HG02798 (cell line): ENCODE results near the gene TMEM150B.
"Not testable (repeated sequence)": the region's sequence is repeated elsewhere in the genome, so short reads cannot be mapped to it uniquely, and the experiment has no call there.

Experiments used
- ATAC-seq: cut with Tn5 transposase; IDR thresholded peaks from one replicate; pipeline ENCODE4 v1.9.1; 2021; ENCODE audit warnings: mild to moderate bottlenecking; ENCODE audit not compliant: unreplicated experiment, poor library complexity

The TMEM150B gene

DNA sequence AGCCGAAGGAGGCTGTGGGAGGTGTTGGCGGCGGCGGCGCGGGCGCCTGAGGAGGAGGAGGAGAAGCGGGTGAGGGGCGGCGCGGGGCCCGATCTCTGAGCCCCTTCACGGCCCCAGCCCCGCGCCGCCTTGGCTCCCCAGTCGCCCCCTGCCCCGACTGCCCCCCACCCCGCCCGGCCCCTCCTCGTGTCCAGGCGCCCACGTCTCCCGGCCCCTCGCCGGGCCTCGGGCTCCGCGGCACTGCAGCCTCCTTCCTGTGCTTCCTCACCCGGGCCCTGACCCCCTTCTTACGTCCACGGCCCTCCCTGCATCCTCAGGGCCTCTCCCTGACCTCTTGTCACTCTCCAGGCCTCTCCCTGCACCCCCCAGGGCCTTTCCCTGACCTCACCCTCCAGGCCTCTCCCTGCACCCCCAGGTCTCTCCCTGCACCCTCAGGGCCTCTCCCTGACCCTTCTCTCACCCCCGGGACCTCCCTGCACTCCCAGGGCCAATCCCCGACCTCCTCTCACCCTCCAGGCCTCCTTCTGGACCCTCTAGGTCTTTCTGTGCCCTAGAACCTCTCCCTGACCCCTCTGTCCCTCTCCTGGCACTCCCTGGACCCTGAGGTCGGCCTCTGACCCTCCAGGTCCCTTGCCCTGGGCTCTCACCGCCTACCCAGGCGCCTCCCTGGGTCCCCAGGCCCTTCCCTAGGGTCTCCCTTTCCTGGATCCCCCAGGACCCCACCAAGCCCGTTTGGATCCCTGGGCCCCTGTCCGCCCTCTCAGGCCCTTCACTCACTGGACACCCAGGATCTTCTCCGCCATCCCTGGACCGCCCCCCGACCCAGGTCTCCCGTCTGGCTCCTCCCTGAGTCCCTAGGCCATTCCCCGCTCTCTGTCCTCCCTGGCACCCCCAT lies 15.0 kb upstream of the TMEM150B start:
- no peak for ATAC-seq

DNA sequence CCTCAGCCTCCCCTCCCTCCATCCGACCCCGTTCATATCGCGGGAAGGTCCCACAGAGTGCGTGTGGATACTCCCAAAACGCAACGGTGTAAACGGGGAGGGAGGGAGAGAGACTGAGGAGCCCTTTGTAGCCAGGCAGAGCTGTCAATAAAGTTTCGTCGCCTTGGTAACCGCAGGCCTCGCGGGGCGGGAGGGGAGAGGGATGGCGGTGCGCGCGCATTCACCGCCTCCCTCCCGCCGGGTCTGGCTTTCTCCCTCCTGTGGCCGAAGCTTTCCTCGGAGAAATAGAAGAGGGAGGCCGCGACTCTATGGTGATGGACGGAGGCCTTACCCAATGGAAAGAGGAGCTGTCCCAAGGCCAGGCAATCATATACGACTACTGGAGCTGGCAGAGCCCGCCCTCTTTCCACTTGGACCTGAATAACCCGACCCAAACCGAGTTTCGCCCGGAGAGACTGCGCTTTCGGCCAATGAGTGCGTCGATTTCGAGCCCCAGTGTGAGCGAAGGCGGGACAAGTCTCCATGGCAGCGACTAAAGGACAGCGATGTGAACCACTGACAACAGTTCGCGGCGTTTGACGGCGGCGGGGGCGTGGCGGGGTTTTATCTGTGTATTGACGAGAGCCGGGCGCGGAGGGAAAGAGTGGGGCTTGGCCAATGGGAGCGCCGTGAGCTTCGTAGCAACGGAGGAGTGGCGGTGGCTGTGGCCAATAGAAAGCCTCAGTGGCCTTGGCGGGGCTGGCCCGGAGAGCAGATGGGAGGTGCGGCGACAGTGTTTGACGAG lies 14.2 kb upstream of the TMEM150B start, which contains the start of gene KMT5C:
KMT5C (plus strand) TSS at position 772 of the 784 bp plus-strand sequence. CDS start 2,061 bp downstream, outside the sequence.
- ATAC-seq: peak; percentile 84

DNA sequence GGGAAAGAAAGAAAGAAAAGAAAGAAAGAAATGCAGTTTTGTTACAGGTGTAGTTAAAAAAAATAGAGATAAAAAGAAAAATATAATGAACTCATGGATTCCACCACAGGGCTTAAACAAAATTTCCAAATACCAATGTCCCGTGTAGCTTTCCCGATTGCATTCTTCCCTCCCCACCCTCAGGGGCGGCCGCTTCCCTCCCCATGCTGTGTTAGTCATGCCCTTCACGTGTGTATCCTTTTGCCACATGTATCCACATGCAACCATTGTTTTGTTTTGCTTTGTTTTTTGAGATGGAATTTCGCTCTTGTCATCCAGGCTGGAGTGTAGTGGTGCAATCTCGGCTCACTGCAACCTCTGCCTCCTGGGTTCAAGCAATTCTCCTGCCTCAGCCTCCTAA lies 11.0 kb upstream of the TMEM150B start:
- ATAC-seq: no peak

DNA sequence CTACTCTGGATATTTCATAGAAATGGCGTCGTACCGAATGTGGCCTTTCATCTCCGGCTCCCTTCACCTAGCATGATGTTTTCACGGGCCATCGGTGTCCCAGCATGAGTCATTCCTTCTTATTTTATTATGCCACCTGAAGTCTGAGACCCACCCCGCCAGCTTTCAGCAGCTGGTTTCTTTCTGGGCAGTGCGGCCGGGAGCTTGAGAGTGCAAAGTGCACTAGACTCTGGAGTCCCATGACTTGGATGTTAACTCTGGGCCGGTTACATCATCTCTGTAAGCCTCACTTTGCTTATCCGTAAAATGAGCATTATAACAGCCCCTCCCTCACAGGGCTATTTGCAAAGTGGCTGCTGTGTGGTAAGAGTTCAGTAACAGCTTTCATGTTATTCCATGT lies 8.7 kb upstream of the TMEM150B start:
- no peak for ATAC-seq

DNA sequence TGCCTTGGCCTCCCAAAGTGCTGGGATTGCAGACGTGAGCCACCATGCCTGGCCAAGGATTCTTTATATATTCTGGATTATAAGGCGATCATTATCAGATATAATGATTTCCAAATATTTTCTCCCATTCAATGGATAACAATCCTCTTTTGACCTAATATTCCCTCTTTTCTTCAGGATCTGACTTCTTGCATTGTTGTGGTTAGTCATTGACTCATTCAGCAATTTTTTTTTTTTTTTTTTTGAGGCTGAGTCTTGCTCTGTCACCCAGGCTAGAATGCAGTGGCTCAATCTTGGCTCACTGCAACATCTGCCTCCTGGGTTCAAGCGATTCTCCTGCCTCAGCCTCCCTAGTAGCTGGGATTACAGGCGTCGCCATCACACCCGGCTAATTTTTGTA lies 4.7 kb upstream of the TMEM150B start:
- not testable (repeated sequence) for ATAC-seq

DNA sequence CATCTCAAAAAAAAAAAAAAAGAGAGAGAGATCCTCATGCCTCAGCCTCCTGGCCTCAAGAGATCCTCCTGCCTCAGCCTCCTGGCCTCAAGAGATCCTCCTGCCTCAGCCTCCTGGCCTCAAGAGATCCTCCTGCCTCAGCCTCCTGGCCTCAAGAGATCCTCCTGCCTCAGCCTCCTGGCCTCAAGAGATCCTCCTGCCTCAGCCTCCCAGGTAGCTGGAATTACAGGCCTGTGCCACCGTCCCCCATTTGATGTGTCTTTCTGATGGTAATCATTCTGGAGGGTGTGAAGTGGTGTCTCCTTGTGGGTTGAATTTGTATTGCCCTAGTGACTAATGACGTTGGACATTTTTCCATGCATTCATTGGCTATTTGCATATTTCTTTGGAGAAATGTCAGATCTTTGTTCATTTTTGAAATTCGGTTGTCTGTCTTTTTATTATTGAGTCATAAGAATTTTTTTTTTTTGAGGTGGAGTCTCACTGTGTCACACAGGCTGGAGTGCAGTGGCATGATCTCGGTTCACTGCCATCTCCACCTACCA lies 3.7 kb upstream of the TMEM150B start:
- not testable (repeated sequence) for ATAC-seq

DNA sequence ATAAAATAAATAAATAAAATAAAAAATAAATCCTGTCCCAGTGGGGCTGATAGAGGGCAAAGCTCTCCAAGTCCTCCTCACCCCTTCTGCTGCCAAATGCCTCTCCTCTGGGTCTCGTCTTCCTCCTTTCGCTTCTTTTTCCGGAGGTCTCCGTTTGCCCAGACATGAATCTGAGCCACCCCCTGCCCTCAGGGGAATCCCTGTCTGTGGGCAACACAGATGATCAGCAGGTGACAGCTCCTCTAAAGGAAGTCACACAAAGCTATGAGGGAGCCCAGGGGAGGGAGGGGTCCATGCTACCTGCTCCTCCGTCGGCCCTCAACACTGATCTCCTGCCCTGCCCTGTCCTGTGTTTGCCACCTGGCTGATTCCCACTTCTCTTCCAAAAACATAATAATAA lies 479 bp downstream of the TMEM150B start:
- ATAC-seq: no peak

DNA sequence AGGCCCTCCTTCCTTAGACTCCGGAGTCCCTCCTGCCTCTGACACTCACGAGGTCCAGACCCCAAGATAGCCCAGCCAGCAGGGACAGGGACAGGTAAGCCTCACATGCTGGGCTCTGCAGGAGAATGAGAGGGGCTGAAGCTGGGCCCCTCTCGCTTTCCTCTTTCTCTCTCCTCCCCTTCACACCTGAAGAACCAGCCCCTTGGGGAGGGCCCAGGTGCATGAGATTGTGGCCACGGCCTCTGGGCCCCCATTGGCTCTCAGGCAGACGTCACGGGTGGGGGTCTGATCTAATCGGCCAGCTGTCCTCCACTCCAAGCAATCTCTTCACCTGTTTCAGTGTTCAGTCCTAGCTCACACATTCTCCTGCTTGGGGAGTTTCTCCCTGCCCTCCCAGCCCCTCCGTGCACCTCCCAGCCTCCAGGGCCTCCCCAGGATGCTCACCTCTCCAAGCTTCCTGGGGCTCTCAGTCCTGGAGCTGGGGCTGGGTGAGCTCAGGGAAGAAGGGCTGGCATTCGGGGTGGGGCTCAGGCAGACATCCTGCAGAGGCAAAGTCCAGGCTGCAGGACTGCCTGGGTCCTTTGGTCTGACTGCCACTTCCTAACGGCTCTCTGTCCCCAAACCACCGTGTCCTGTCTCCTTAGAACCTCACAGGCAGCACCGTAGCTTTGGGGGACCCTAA lies 2.8 kb downstream of the TMEM150B start:
- no peak for ATAC-seq

DNA sequence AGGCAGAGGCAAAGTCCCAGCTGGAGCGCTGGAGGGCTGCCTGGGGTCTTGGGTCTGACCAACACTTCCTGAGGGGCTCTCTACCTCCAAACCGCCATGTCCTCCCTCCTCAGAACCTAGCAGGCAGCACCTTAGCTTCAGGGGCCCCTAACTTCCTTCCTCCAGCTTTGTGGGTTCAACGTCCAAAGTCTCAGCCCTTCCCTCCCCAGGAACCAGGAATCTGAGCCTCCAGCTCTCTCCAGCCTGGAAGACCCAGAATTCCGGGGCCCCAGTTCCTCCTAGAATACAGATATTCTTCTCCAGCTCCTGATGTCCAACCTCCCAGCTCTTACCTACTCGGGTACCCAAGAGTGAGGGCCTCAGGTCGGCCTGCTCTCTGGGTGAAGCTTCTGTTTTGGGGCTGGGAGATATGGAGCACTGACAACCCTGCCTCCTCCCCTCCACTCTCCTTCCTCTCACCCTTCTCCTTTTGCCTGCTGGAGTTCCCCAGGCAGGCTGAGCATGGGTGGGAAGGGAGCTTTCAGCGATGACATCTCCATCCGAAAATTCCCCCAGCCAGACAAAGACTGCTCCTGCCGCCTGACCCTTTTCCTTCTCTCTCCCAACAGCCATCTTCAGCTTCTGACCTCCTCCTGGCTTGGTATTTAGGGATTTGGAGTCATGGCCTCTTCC lies 3.5 kb downstream of the TMEM150B start:
- ATAC-seq: no peak

DNA sequence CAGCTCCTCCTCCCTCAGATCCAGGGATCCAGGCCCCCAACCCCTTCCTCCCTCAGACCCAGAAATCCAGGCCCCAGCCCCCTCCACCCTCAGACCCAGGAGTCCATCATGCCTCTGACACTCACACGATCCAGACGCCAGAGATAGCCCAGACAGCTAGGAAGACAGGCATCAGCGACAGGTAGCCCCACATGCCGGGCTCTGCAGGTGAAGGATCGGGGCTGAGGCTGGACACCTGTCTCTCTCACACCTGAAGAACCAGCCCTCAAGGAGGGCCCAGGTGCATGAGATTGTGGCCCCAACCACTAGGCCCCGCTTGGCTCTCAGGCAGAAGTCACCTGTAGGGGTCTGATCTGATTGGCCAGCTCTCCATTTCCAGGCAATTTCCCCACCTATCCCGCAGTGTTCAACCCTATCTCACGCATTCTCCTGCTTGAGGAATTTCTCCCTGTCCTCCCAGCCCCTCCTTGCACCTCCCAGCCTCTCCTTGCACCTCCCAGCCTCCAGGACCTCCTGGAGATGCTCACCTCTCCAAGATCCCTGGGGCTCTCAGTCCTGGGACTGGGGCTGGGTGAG lies 4.2 kb downstream of the TMEM150B start:
- no peak for ATAC-seq

DNA sequence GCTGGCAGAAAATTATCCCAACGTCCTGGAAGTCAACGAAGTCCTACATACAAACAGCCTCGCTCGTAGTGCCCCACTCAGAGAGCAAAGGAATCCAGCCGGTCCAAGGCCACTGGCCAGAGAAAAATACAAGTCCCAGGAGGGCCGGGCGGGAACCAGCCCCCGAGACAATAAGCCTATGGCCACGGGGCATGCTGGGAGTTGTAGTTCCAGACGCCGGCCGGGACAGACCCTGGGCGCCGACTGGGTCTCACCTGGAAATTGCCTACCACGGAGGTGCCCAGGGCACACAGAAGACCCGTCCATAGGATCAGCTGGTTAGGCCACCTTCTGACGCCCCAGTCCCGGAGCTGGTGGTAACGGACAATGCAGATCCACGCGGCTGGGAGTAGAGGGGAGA lies 5.4 kb downstream of the TMEM150B start:
- ATAC-seq: no peak

DNA sequence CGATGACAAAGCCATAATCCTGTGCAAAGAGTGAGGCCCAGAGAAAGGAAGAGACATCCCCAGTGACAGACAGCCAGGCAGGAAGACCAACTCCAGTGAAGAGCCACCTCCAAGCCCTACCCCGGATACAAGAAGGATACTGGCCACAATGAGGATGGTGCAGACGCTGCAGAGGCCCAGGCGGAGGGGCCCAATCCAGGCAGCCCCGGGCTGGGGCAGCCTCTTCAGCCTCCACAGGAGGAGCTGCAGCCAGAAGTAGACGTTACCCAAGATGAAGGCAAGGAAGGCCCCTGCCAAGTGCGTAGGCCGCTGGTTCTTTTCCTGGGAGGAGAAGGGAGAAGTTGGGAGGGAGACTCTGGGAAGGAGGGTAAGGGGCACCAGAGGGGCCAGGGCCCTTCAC lies 8.5 kb downstream of the TMEM150B start:
- ATAC-seq: no peak

DNA sequence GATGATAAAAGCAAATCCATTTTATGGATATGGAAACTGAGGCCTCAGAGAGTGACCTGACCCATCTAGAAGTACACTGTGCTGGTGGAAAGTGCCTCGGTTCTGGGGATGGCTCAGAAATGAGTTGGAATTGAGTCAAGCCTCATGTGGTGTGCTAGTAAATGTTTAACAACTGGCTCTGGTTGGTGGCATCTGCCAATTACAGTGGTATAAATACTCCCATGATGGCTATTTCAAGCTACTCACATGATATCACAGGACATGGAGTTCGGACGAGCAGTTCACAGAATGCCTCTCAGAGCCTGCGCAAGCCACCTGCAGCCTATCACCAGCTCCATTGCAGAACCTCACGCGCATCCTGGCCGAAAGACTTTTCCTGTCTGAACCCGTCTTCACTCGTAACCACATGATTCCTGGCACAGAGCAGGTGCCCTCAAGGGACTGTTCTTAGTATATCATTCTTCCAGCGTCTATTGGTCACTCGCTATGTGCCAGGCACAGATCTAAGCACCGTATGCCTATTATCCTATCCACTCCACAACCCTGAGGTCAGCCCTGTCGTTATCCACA lies 9.1 kb downstream of the TMEM150B start:
- ATAC-seq: no peak

DNA sequence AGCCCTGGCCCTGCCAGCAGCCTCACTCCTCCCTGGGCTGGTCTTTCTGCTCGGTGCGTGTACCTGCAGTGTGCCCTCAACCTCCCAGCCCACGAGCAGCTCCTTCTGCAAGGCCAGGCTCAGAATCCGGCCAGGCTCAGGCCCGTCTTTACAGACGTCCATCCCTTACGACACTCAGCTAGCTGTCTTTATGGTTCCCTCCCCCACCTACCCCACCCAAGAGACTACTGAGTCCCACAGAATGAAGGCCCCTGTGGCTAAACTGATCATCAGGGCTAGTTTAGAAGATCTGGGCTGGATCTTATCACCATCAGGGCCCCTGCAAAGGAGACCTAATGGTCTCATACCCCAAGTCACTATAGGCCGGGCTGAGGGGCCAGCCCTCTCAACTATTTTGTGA lies 10.7 kb downstream of the TMEM150B start:
- ATAC-seq: no peak

DNA sequence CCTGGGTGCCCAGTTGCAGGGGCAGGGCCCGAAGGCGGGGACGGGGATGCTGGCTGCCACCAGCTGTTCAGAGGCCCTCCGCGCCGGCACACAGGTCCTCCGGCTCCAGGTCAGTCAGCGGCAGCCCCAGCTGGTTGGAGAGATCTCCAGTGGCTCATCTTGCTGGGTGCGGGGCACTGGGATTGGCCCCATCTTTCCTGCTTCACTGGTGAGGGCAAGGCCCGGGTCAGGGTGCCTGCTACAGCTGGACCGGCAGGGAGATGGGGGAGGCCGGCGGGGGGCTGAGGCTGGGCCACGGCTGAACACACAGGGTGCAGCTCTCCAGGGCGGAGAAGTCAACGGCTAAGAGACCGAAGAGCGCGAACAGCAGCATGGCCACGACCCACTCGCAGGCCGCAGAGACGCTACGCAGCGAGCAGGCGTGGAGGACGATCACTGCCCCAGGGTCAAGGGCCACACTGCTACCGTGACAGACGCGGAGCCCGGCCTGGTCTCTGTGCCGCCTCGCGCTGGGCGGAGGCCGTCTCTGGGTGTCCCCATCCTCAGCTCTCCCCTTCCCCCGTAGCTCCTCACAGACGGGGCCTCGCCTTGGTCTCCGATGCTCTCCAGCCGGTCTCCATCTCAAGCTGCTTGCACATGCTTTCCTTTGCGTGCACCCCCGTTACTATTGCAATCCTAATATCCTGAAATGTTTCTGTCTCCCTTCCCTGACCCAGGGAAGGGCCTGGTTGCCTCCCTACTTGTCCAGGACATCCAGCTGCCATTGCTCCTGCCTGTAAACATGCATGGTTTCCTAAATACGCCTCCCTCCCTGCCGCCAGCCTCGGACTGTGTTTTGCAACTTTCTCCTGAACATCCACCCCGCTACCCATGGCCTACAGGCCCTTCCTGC lies 12.3 kb downstream of the TMEM150B start:
- ATAC-seq: no peak

DNA sequence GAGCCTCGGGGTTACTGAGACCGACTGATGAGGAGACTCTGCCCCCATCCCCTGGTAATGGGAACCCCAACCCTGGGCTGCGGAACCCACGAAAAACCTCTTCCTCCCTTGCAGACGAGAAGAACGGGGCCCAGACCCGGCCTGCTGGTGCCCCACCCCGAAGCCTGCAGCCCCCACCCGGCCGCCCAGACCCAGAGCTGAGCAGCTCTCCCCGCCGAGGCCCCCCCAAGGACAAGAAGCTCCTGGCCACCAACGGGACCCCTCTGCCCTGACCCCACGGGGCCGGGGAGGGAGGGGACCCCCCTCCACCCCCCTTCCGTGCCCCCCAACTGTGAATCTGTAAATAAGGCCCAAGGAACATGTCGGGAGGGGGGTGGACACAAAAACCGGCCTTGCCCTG lies 13.3 kb downstream of the TMEM150B start:
- no peak for ATAC-seq

DNA sequence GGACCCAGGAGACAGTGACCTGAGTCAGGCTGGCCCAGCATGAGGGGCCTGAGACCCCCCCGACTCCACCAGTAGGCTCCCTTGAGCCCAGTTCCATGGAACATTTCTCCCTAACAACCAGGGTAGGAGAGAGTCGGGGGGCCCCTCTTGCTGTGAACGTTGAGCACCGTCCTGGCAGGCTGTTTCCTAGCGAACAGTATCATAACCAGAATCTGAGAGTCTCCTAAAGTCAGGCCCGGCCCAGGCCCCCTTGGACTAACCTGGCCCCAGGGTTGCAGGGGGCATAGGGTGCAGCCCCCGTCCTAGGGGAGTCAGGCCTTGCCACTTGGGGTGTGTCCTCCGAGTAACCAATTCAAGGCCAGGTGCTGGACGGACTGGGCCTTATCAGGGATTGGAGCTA lies 13.7 kb downstream of the TMEM150B start:
- ATAC-seq: no peak

DNA sequence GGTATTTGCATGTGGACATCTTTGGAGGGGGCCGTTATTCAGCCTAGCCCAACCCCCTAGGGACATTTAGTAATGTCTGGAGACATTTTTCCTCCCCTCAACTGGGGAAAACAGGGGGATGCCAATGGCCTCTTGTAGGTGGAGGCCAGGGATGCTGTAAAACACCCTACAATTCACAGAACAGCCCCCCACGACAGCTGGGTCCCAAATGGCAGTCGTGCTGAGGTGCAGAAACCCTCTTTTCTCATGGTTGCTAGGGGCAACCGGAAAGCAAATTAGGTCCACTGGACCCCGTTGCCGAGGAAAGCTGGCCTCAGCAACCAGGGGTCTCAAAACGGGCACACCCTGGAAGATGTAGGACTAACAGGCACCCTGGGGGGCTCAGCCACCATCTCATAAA lies 14.6 kb downstream of the TMEM150B start:
- no peak for ATAC-seq
